ENCODE results near the gene ACTBL2.
"Not testable (repeated sequence)": the region's sequence is repeated elsewhere in the genome, so short reads cannot be mapped to it uniquely, and the experiment has no call there.

The ACTBL2 gene

GRCh38 chr5:57482671-57483106 lies at the start of gene ACTBL2:
Gene ACTBL2, minus strand, starts transcription at chr5:57482811. Its CDS starts 104 bp downstream, at chr5:57482707.
- DNase-seq: no peak

- DNase-seq: no peak
Observed at GRCh38 chr5:57531333-57531732, 48.7 kb upstream of the ACTBL2 start.

- DNase-seq: no peak
Observed at GRCh38 chr5:57529864-57530263, 47.3 kb upstream of the ACTBL2 start.

GRCh38 chr5:57527870-57528269 lies 45.3 kb upstream of the ACTBL2 start:
- no peak for DNase-seq

GRCh38 chr5:57524348-57525060 lies 41.9 kb upstream of the ACTBL2 start:
- no peak for DNase-seq

- DNase-seq: not testable (repeated sequence)
Observed at GRCh38 chr5:57522477-57522876, 39.9 kb upstream of the ACTBL2 start.

GRCh38 chr5:57518415-57518814 lies 35.8 kb upstream of the ACTBL2 start:
- DNase-seq: not testable (repeated sequence)

GRCh38 chr5:57517250-57517649 lies 34.6 kb upstream of the ACTBL2 start:
- DNase-seq: no peak

GRCh38 chr5:57513785-57514184 lies 31.2 kb upstream of the ACTBL2 start:
- DNase-seq: no peak

- DNase-seq: no peak
Observed at GRCh38 chr5:57511321-57511720, 28.7 kb upstream of the ACTBL2 start.

GRCh38 chr5:57509501-57510260 lies 27.1 kb upstream of the ACTBL2 start:
- DNase-seq: no peak

GRCh38 chr5:57508211-57508610 lies 25.6 kb upstream of the ACTBL2 start:
- no peak for DNase-seq

GRCh38 chr5:57505272-57506200 lies 22.9 kb upstream of the ACTBL2 start:
- no peak for DNase-seq

- no peak for DNase-seq
Observed at GRCh38 chr5:57504357-57504756, 21.7 kb upstream of the ACTBL2 start.

GRCh38 chr5:57503433-57503832 lies 20.8 kb upstream of the ACTBL2 start:
- no peak for DNase-seq

GRCh38 chr5:57501414-57502201 lies 19.0 kb upstream of the ACTBL2 start:
- DNase-seq: no peak

GRCh38 chr5:57499262-57500050 lies 16.8 kb upstream of the ACTBL2 start:
- no peak for DNase-seq

- no peak for DNase-seq
Observed at GRCh38 chr5:57497733-57498132, 15.1 kb upstream of the ACTBL2 start.

- DNase-seq: no peak
Observed at GRCh38 chr5:57495285-57496086, 12.9 kb upstream of the ACTBL2 start.
